Ramos (cell line): ENCODE data around the gene TNFRSF1B.

ENCODE experiments used
- in situ Hi-C: fragments of 300-500 bp; cut with MboI; formaldehyde crosslinking; loops from one replicate; pipeline ENCODE4 v1.14.3; 2022; ENCODE audit warnings: low sequenced_read_pairs; ENCODE audit not compliant: unreplicated experiment

Gene TNFRSF1B

GRCh38 chr1:12186679-12186985 is 19.8 kb downstream of the TNFRSF1B start:
- in situ Hi-C loops = no loop called here

GRCh38 chr1:12188115-12188514 is 21.3 kb downstream of the TNFRSF1B start:
- in situ Hi-C loops = no loop called here

GRCh38 chr1:12188657-12189327 is 22.0 kb downstream of the TNFRSF1B start:
- in situ Hi-C loops = no loop called here

GRCh38 chr1:12189328-12189682 is 22.5 kb downstream of the TNFRSF1B start:
- in situ Hi-C loops = no loop called here

- in situ Hi-C loops = no loop called here
Observed at GRCh38 chr1:12191242-12192032, 24.6 kb downstream of the TNFRSF1B start.

GRCh38 chr1:12194666-12195216 is 27.9 kb downstream of the TNFRSF1B start:
- in situ Hi-C loops = no loop called here

GRCh38 chr1:12195416-12195815 is 28.6 kb downstream of the TNFRSF1B start:
- in situ Hi-C loops = no loop called here

GRCh38 chr1:12196641-12197482 is 30.1 kb downstream of the TNFRSF1B start:
- in situ Hi-C loops = no loop called here

- in situ Hi-C loops = no loop called here
Observed at GRCh38 chr1:12197483-12197880, 30.7 kb downstream of the TNFRSF1B start.

- in situ Hi-C loops = no loop called here
Observed at GRCh38 chr1:12200208-12200607, 33.4 kb downstream of the TNFRSF1B start.

GRCh38 chr1:12201352-12202189 is 34.8 kb downstream of the TNFRSF1B start:
- in situ Hi-C loops = no loop called here

GRCh38 chr1:12202190-12202497 is 35.4 kb downstream of the TNFRSF1B start:
- in situ Hi-C loops = no loop called here

- in situ Hi-C loops = no loop called here
Observed at GRCh38 chr1:12202577-12202976, 35.8 kb downstream of the TNFRSF1B start.

- in situ Hi-C loops = no loop called here
Observed at GRCh38 chr1:12203216-12204007, 36.6 kb downstream of the TNFRSF1B start.

- in situ Hi-C loops = no loop called here
Observed at GRCh38 chr1:12204140-12204539, 37.3 kb downstream of the TNFRSF1B start.

- in situ Hi-C loops = loop anchor here (5.0 kb wide), 1 partner anchor 78 kb away; no protein-coding TSS in a partner anchor
Observed at GRCh38 chr1:12204754-12205658, 38.2 kb downstream of the TNFRSF1B start.

GRCh38 chr1:12206238-12206637 is 39.4 kb downstream of the TNFRSF1B start:
- in situ Hi-C loops = loop anchor here (5.0 kb wide), 1 partner anchor 79 kb away; no protein-coding TSS in a partner anchor

- in situ Hi-C loops = loop anchor here (5.0 kb wide), 1 partner anchor 80 kb away; no protein-coding TSS in a partner anchor
Observed at GRCh38 chr1:12206792-12207424, 40.1 kb downstream of the TNFRSF1B start.
